Ishikawa (cell line): Measurements from ENCODE around the gene NEDD4L.

ENCODE experiments used
- CEBPB ChIP-seq: IDR thresholded peaks from 2 replicates; pipeline ENCODE4 v1.6.1; 2012
- CREB1 ChIP-seq: IDR thresholded peaks from 2 replicates; pipeline ENCODE4 v1.6.1; 2012; ENCODE audit warnings: low read depth
- EGR1 ChIP-seq: IDR thresholded peaks from 2 replicates; pipeline ENCODE4 v1.6.1; 2012
- EP300 ChIP-seq: IDR thresholded peaks from 2 replicates; pipeline ENCODE4 v1.6.1; 2012; ENCODE audit warnings: borderline replicate concordance
- RAD21 ChIP-seq: IDR thresholded peaks from 2 replicates; pipeline ENCODE4 v1.6.1; 2012; ENCODE audit warnings: low read depth
- REST ChIP-seq: IDR thresholded peaks from 2 replicates; pipeline ENCODE4 v1.6.1; 2012; ENCODE audit warnings: low read depth, mild to moderate bottlenecking
- TAF1 ChIP-seq: IDR thresholded peaks from 2 replicates; pipeline ENCODE4 v1.6.1; 2012; ENCODE audit warnings: low read depth, mild to moderate bottlenecking
- TEAD4 ChIP-seq: IDR thresholded peaks from 2 replicates; pipeline ENCODE4 v1.6.1; 2012
- ZBTB7A ChIP-seq: IDR thresholded peaks from 2 replicates; pipeline ENCODE4 v1.6.1; 2012; ENCODE audit warnings: low read depth
- TF ChIP-seq, protein P1 (sequence below): IDR thresholded peaks from 2 replicates; pipeline ENCODE4 v1.6.1; 2012
- TF ChIP-seq, protein P2 (sequence below): IDR thresholded peaks from 2 replicates; pipeline ENCODE4 v1.6.1; 2012

- TF ChIP-seq REST (no peak), EP300 (no peak), TEAD4 (no peak), TAF1 (no peak), ZBTB7A (no peak), RAD21 (no peak), EGR1 (no peak), CEBPB (no peak), CREB1 (no peak)
- TF ChIP-seq, protein P1, sequence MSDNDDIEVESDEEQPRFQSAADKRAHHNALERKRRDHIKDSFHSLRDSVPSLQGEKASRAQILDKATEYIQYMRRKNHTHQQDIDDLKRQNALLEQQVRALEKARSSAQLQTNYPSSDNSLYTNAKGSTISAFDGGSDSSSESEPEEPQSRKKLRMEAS, result no peak
- TF ChIP-seq, protein P2, sequence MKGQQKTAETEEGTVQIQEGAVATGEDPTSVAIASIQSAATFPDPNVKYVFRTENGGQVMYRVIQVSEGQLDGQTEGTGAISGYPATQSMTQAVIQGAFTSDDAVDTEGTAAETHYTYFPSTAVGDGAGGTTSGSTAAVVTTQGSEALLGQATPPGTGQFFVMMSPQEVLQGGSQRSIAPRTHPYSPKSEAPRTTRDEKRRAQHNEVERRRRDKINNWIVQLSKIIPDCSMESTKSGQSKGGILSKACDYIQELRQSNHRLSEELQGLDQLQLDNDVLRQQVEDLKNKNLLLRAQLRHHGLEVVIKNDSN, result no peak
These were observed 326.1 kb downstream of the NEDD4L start for GRCh38 chr18:58370038-58370580.
